CD14-positive monocyte (primary cell): Measurements from ENCODE around the gene ARFIP2. TPM values are rescaled to one million over a fixed set of nuclear protein-coding genes. Genes with fewer than 3 reads are reported as not detected.
A peak's percentile ranks its signal among the peaks of the same experiment; 100 is the strongest.

Source experiments
- DNase-seq, 3 donors: peaks; one replicate each; pipeline ENCODE4 v3.0.0-alpha.2; 2011 to 2022
- H2AFZ ChIP-seq: 2 replicates; pipeline ENCODE4 v1.6.0; 2012; ENCODE audit warnings: mild to moderate bottlenecking, low read depth, low read length, inconsistent platforms; ENCODE audit not compliant: insufficient read depth, poor library complexity, severe bottlenecking
- H3K27ac ChIP-seq, 2 donors: 1 replicate in 1 of 2; 2 replicates in 1 of 2; pipeline ENCODE4 v1.5.1; 2012 to 2013; ENCODE audit warnings: low read length in 2 of 2, control low read depth in 1 of 2, inconsistent platforms in 1 of 2, low read depth in 1 of 2, mild to moderate bottlenecking in 1 of 2
- H3K27me3 ChIP-seq, 2 donors: one replicate each; pipeline versions ENCODE4 v1.6.0 to v1.6.1; 2011 to 2013; ENCODE audit warnings: low read length in 2 of 2; ENCODE audit not compliant: control insufficient read depth in 2 of 2, insufficient read depth in 2 of 2
- H3K36me3 ChIP-seq, 2 donors: replicated peaks in 1 of 2; 1 replicate in 1 of 2; 2 replicates in 1 of 2; pipeline versions ENCODE4 v1.5.1 to v1.6.1; 2012 to 2013; ENCODE audit warnings: low read length in 2 of 2, control low read depth in 1 of 2, inconsistent platforms in 1 of 2, mild to moderate bottlenecking in 1 of 2; ENCODE audit not compliant: insufficient read depth in 2 of 2, control insufficient read depth in 1 of 2
- H3K4me1 ChIP-seq, 2 donors: 1 replicate in 1 of 2; 2 replicates in 1 of 2; pipeline versions ENCODE4 v1.5.1 to v1.6.1; 2012 to 2013; ENCODE audit warnings: low read length in 2 of 2, control low read depth in 1 of 2, inconsistent platforms in 1 of 2, mild to moderate bottlenecking in 1 of 2, moderate library complexity in 1 of 2; ENCODE audit not compliant: insufficient read depth in 2 of 2, control insufficient read depth in 1 of 2
- H3K4me2 ChIP-seq: replicated peaks from 2 replicates; pipeline ENCODE3; 2012; ENCODE audit warnings: low read length, moderate library complexity, mild to moderate bottlenecking; ENCODE audit not compliant: poor library complexity, severe bottlenecking; ENCODE audit errors: extremely low read depth
- H3K4me3 ChIP-seq, 3 experiments: fragments of 200-600 bp in 1 of 3; sonication (generic) in 1 of 3; replicated peaks in 1 of 3; 1 replicate in 2 of 3; 2 replicates in 1 of 3; pipeline ENCODE4 v1.5.1; 2011 to 2013; ENCODE audit warnings: low read length in 3 of 3, mild to moderate bottlenecking in 3 of 3, control low read depth in 2 of 3, low read depth in 2 of 3, inconsistent platforms in 1 of 3, moderate library complexity in 1 of 3
- H3K79me2 ChIP-seq: 2 replicates; pipeline ENCODE4 v1.6.0; 2012; ENCODE audit warnings: mild to moderate bottlenecking, control low read depth, inconsistent platforms, low read length, moderate library complexity; ENCODE audit not compliant: insufficient read depth
- H3K9ac ChIP-seq: 2 replicates; pipeline ENCODE4 v1.6.0; 2017; ENCODE audit warnings: low read length, mild to moderate bottlenecking; ENCODE audit not compliant: insufficient read depth, poor library complexity, severe bottlenecking
- H3K9me3 ChIP-seq, 2 donors: replicated peaks in 1 of 2; 1 replicate in 1 of 2; 2 replicates in 1 of 2; pipeline versions ENCODE4 v1.5.1 to v1.6.1; 2012 to 2013; ENCODE audit warnings: low read length in 2 of 2, control low read depth in 1 of 2; ENCODE audit not compliant: control insufficient read depth in 1 of 2, insufficient read depth in 1 of 2
- H4K20me1 ChIP-seq: 2 replicates; pipeline ENCODE4 v1.6.0; 2012; ENCODE audit warnings: mild to moderate bottlenecking, low read length, control low read depth, moderate library complexity; ENCODE audit not compliant: insufficient read depth
- H3K27ac Mint-ChIP-seq, 7 donors: one replicate each; pipeline ENCODE4 v1.8.0; 2020; ENCODE audit warnings: mild to moderate bottlenecking in 7 of 7, mixed read lengths in 7 of 7, moderate library complexity in 6 of 7, inconsistent platforms in 2 of 7
- H3K27me3 Mint-ChIP-seq, 3 donors: one replicate each; pipeline ENCODE4 v1.8.0; 2021 to 2022; ENCODE audit warnings: low read depth in 3 of 3, mild to moderate bottlenecking in 3 of 3, mixed read lengths in 3 of 3, moderate library complexity in 3 of 3, inconsistent platforms in 1 of 3
- H3K36me3 Mint-ChIP-seq, 2 donors: one replicate each; pipeline ENCODE4 v1.8.0; 2020; ENCODE audit warnings: mixed read lengths in 2 of 2, inconsistent platforms in 1 of 2, mild to moderate bottlenecking in 1 of 2
- H3K4me1 Mint-ChIP-seq: one replicate; pipeline ENCODE4 v1.8.0; 2020; ENCODE audit warnings: mild to moderate bottlenecking, mixed read lengths
- H3K4me3 Mint-ChIP-seq, 2 donors: one replicate each; pipeline ENCODE4 v1.8.0; 2020; ENCODE audit warnings: mild to moderate bottlenecking in 2 of 2, mixed read lengths in 2 of 2, moderate library complexity in 1 of 2
- H3K9me3 Mint-ChIP-seq, 7 donors: one replicate each; pipeline ENCODE4 v1.8.0; 2020 to 2022; ENCODE audit warnings: mixed read lengths in 7 of 7, mild to moderate bottlenecking in 6 of 7, moderate library complexity in 6 of 7, inconsistent platforms in 2 of 7
- CTCF ChIP-seq: fragments of 200-600 bp; IDR thresholded peaks from one replicate; pipeline ENCODE4 v1.8.0; 2022; ENCODE audit warnings: antibody characterized with exemption, mild to moderate bottlenecking
- WGBS: methylation state at CpG from one replicate; pipeline ENCODE4 v1.1.5; 2013; ENCODE audit warnings: missing lambda C conversion rate; ENCODE audit not compliant: insufficient coverage; 5-methylcytosine and 5-hydroxymethylcytosine counted together
- intact Hi-C, 2 donors: fragments of 100-400 bp; cut with micrococcal nuclease; formaldehyde crosslinking; loops; one replicate each; pipeline versions ENCODE4 v1.15.0 to v1.15.1; 2023
- polyA plus RNA-seq, 3 donors: library from polyadenylated mRNA; depleted of rRNA in 1 of 3; unstranded in 2 of 3; stranded (reverse) in 1 of 3; fragments of 300-500 nt in 2 of 3; fragments of >200 nt in 1 of 3; fragmentation: Illumina TruSeq in 2 of 3; gene quantifications; 1 replicate in 2 of 3; 2 replicates in 1 of 3; pipeline ENCODE4 v1.2.3, GENCODE V29; 2012 to 2021

The ARFIP2 gene
- polyA plus RNA-seq, 3 donors: 21.6 to 43.8 (median 27.2) TPM

GRCh38 chr11:6443269-6444003 is 37.7 kb downstream of the ARFIP2 start:
- Histone ChIP-seq H2AFZ (no peak overlapping the region), H3K9me3 (no peaks in the 10 kb centered on the region), H3K27ac (no peak overlapping the region), H3K4me1 (peaks cover 5 to 8% of the 10 kb centered on the region in 2 donors), H3K9ac (no peak overlapping the region), H3K79me2 (no peaks in the 10 kb centered on the region), H4K20me1 (no peaks in the 10 kb centered on the region), H3K27me3 (no peaks in the 10 kb centered on the region), H3K4me3 (no peak overlapping the region), H3K36me3 (peaks cover under 1 to 2% of the 10 kb centered on the region in 2 donors), H3K4me2 (no peak overlapping the region)
- WGBS: 15% methylated on average over 5 of the region's 5 CpGs
- intact Hi-C loops: loop anchor here in 1 of 2 donors (5.0 to 10.0 kb wide), 2 partner anchors 61 kb away; no protein-coding TSS in a partner anchor
- Mint-ChIP-seq H3K27me3 (peaks cover 0 to 3% (median 2%) of the 10 kb centered on the region in 3 donors), H3K36me3 (no peaks in the 10 kb centered on the region), H3K27ac (no peak overlapping the region), H3K4me3 (no peak overlapping the region), H3K4me1 (no peaks in the 10 kb centered on the region), H3K9me3 (no peaks in the 10 kb centered on the region)
- peak; percentile 89 for TF ChIP-seq CTCF
- DNase-seq: peak; percentile 41 to 61 (median 54)

- no peak overlapping the region for H3K9ac ChIP-seq
- H3K4me2 ChIP-seq: no peak overlapping the region
- Mint-ChIP-seq H3K27ac (no peak overlapping the region), H3K4me1 (no peaks in the 10 kb centered on the region), H3K4me3 (no peak overlapping the region), H3K36me3 (no peaks in the 10 kb centered on the region), H3K27me3 (peaks cover 0 to 2% (median 2%) of the 10 kb centered on the region in 3 donors), H3K9me3 (no peaks in the 10 kb centered on the region)
- H3K4me3 ChIP-seq: no peak overlapping the region
- no peak for TF ChIP-seq CTCF
- H3K27me3 ChIP-seq: no peaks in the 10 kb centered on the region
- peaks cover 14 to 17% of the 10 kb centered on the region in 2 donors for H3K4me1 ChIP-seq
- H3K36me3 ChIP-seq: no peaks in the 10 kb centered on the region
- no peak overlapping the region for H3K27ac ChIP-seq
- no peak for DNase-seq
- no peaks in the 10 kb centered on the region for H3K9me3 ChIP-seq
- no peak overlapping the region for H2AFZ ChIP-seq
- intact Hi-C loops: loop anchor here in 1 of 2 donors (5.0 to 10.0 kb wide), 2 partner anchors 60 to 62 kb away; no protein-coding TSS in a partner anchor
- no peaks in the 10 kb centered on the region for H3K79me2 ChIP-seq
- H4K20me1 ChIP-seq: no peaks in the 10 kb centered on the region
- 100% methylated on average over 3 of the region's 4 CpGs for WGBS
Observed at GRCh38 chr11:6442441-6442840, 38.7 kb downstream of the ARFIP2 start.
